ENCODE data around the gene FLYWCH2. TPM values are rescaled to one million over a fixed set of nuclear protein-coding genes. Genes with fewer than 3 reads are reported as not detected.
"Not testable (repeated sequence)": the region's sequence is repeated elsewhere in the genome, so short reads cannot be mapped to it uniquely, and the experiment has no call there.

The FLYWCH2 gene
- polyA plus RNA-seq, 4 donors, result 21.9 to 38.4 (median 27.9) TPM

DNA sequence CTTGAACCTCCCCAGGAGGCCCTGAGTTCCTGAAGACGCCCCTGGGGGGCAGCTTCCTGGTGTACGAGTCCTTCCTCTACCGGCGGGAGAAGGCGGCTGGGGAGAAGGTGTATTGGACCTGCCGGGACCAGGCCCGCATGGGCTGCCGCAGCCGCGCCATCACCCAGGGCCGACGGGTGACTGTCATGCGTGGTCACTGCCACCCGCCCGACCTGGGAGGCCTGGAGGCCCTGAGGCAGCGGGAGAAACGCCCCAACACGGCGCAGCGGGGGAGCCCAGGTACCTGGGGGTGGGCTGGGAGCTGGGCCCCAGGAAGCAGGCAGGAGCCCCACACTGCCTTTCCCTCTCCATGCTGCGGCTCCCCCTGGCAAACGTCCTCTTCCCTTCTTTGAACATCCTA lies 50.7 kb downstream of the FLYWCH2 start:
- DNase-seq (ENCODE audit: low read depth in 4 of 4, low spot score in 2 of 4), result no peak

DNA sequence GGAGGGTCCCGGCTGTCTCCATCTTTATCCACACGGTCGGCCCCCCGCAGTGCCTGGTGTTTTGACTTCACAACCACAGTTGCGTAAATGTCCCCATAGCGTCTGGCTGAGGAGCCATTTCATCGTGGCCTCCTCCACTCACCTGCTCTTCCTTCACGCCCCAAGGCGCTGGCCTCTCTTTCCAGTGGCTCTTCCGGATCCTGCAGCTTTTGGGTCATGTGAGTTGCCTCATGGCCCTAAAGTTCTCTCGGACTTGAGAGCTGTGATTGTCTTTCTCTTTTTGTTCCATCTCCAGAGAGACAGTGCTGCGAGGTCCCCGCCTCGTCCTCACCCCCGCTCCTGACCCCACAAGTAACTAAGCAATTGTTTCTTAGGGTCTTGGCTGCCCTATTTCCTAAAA lies 51.4 kb downstream of the FLYWCH2 start:
- DNase-seq (ENCODE audit: low read depth in 4 of 4, low spot score in 2 of 4), result no peak

DNA sequence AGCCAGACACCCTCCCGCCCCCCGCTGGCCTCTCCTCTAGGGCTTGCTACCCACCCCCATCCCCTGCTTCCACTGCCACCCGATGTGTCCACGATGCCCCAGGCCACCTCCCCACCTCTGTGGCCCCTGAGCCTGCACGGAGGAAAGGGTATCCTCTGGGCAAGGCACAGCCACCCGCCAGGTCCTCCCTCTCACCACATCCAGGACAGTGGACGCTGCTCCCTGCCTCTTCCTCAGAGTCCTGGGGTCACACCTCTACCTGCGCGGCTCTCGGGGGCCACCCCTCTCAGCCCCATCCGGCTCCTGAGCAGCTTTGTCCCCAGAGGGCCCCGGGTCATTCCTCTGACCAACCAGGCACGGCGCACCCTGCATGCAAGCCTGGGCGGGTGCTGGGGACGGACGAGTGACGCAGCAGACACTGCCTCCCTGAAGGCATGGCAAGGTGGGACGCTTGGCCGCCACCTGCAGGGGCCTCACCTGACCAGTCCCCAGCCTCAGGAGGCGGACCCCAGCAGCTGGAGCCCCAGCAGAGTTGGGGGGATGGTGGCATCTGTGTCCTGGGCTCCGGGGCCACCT lies 53.5 kb downstream of the FLYWCH2 start:
- no peak for DNase-seq (ENCODE audit: low read depth in 4 of 4, low spot score in 2 of 4)

DNA sequence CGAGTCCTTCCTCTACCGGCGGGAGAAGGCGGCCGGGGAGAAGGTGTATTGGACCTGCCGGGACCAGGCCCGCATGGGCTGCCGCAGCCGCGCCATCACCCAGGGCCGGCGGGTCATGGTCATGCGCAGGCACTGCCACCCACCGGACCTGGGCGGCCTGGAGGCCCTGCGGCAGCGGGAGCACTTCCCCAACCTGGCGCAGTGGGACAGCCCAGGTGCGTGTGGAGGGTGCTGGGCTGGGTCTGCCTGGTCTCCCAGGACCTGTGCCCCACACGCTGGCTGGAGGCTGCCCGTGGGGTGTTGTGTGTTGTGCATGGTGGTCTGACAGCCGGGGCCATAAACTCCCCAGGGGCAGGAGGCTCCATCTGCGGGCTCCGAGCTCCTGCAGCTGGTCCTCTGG lies 54.2 kb downstream of the FLYWCH2 start:
- DNase-seq (ENCODE audit: low read depth in 4 of 4, low spot score in 2 of 4), result no peak

DNA sequence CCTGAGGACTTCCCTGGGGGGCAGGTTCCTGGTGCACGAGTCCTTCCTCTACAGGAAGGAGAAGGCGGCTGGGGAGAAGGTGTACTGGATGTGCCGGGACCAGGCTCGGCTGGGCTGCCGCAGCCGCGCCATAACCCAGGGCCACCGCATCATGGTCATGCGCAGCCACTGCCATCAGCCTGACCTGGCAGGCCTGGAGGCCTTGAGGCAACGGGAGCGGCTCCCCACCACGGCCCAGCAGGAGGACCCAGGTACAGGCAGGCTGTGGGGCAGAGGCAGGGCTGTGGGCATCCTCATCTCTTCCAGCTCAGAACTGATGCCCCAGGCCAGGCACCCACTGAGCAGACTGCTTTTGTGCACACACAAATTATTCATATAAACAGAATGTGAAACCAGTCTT lies 55.2 kb downstream of the FLYWCH2 start:
- no peak for DNase-seq (ENCODE audit: low read depth in 4 of 4, low spot score in 2 of 4)

DNA sequence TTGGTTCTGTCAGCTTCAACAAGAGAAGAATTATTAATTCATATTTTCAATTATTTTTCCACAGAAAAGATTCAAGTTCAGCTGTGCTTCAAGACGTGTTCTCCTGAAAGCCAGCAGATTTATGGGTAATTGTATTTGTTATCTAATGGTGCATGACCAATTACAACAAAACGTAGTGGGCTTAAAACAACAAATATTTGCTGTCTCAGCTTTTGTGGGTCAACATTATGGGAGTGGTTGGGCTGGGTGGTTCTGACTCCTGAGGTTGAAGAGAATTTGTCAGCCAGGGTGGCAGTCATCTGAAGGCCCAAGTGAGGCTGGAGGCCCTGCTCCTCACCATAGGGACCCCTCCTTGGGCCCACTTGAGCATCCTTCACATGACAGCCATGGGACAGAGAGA lies 57.0 kb downstream of the FLYWCH2 start:
- DNase-seq (ENCODE audit: low read depth in 4 of 4, low spot score in 2 of 4), result no peak

DNA sequence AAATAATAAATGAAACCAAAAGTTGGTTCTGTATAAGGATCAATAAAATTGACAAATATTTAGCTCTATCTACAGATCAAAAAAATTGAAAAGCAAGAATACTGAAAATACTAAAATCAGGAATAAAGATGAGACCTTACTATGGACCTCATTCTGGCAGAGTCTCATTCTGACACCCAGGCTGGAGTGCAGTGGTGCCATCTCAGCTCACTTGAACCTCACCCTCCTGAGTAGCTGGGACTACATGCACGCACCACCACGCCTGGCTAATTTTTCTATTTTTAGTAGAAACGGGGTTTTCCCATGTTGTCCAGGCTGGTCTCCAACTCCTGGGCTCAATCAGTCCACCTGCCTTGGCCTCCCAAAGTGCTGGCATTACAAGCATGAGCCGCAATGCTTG lies 59.0 kb downstream of the FLYWCH2 start:
- DNase-seq (ENCODE audit: low read depth in 4 of 4, low spot score in 2 of 4), result no peak

DNA sequence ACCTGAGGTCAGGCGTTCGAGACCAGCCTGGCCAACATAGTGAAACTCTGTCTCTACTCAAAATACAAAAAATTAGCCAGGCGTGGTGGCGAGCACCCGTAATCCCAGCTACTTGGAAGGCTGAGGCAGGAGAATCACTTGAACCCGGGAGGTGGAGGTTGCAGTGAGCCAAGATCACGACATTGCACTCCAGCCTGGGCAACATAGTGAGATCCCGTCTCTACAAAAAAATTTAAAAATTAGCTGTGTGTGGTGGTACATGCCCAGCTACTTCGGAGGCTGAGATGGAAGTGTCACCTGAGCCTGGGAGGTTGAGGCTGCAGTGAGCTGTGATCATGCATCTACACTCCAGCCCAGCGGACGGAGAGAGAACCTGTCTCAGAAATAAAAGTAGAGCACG lies 60.7 kb downstream of the FLYWCH2 start:
- not testable (repeated sequence) for DNase-seq (ENCODE audit: low read depth in 4 of 4, low spot score in 2 of 4)

DNA sequence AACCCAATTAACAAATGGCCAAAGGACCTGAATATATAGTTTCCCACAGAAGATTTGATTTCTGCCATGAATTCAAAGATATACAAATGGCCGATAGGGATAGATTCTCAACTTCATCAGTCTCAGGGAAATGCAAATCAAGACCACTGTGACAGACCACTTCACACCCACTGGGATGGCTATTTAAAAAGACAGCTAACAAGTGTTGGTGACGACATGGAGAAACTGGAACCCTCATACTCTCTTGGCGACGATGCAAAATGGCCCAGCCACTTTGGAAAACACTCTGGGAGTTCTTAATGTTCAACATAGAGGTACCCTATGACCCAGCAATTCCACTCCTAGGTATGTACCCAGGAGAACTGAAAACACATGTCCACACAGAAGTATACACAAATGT lies 63.6 kb downstream of the FLYWCH2 start:
- no peak for DNase-seq (ENCODE audit: low read depth in 4 of 4, low spot score in 2 of 4)

Other genes starting within 250 kb of the FLYWCH2 start
- 10 to 100 TPM; 22.0 to 26.5 (median 23.4) TPM for gene KCTD5, start 200.7 kb upstream of the FLYWCH2 start, polyA plus RNA-seq (ENCODE audit: insufficient read length in 4 of 4)
- gene PRSS27, start 163.0 kb upstream of the FLYWCH2 start, polyA plus RNA-seq (ENCODE audit: insufficient read length in 4 of 4), result 1 to 10 TPM in 3 of 4 donors, under 1 TPM in 1; 0.92 to 2.5 (median 2.2) TPM
- gene SRRM2, start 130.6 kb upstream of the FLYWCH2 start, polyA plus RNA-seq (ENCODE audit: insufficient read length in 4 of 4), result 100 to 1,000 TPM; 392 to 919 (median 636) TPM
- 100 to 1,000 TPM; 205 to 367 (median 263) TPM for gene ELOB, start 105.9 kb upstream of the FLYWCH2 start, polyA plus RNA-seq (ENCODE audit: insufficient read length in 4 of 4)
- gene PRSS33, start 95.7 kb upstream of the FLYWCH2 start, polyA plus RNA-seq (ENCODE audit: insufficient read length in 4 of 4), result under 1 TPM in 3 of 4 donors, not detected in 1; 0.13 to 0.97 (median 0.46) TPM
- gene PRSS41, start 84.7 kb upstream of the FLYWCH2 start, polyA plus RNA-seq (ENCODE audit: insufficient read length in 4 of 4), result not detected
- gene PRSS21, start 66.0 kb upstream of the FLYWCH2 start, polyA plus RNA-seq (ENCODE audit: insufficient read length in 4 of 4), result not detected
- gene ZG16B, start 52.9 kb upstream of the FLYWCH2 start, polyA plus RNA-seq (ENCODE audit: insufficient read length in 4 of 4), result 1 to 10 TPM in 1 of 4 donors, under 1 TPM in 3; 0.19 to 1.2 (median 0.61) TPM
- 10 to 100 TPM in 1 of 4 donors, 1 to 10 TPM in 3; 6.3 to 16.6 (median 8.4) TPM for gene PRSS22, start 25.0 kb upstream of the FLYWCH2 start, polyA plus RNA-seq (ENCODE audit: insufficient read length in 4 of 4)
- 10 to 100 TPM; 19.3 to 40.9 (median 25.4) TPM for gene FLYWCH1, start 28.7 kb downstream of the FLYWCH2 start, polyA plus RNA-seq (ENCODE audit: insufficient read length in 4 of 4)
- gene KREMEN2, start 81.1 kb downstream of the FLYWCH2 start, polyA plus RNA-seq (ENCODE audit: insufficient read length in 4 of 4), result 1 to 10 TPM; 1.1 to 2.7 (median 2.3) TPM
- 10 to 100 TPM in 2 of 4 donors, 1 to 10 TPM in 2; 8.7 to 11.4 (median 9.9) TPM for gene PAQR4, start 86.1 kb downstream of the FLYWCH2 start, polyA plus RNA-seq (ENCODE audit: insufficient read length in 4 of 4)
- 10 to 100 TPM in 3 of 4 donors, 1 to 10 TPM in 1; 9.8 to 29.0 (median 20.1) TPM for gene PKMYT1, start 97.2 kb downstream of the FLYWCH2 start, polyA plus RNA-seq (ENCODE audit: insufficient read length in 4 of 4)
- gene CLDN9, start 129.7 kb downstream of the FLYWCH2 start, polyA plus RNA-seq (ENCODE audit: insufficient read length in 4 of 4), result 1 to 10 TPM; 2.2 to 4.8 (median 2.9) TPM
- 10 to 100 TPM; 32.8 to 39.4 (median 35.9) TPM for gene CLDN6, start 135.0 kb downstream of the FLYWCH2 start, polyA plus RNA-seq (ENCODE audit: insufficient read length in 4 of 4)
- gene TNFRSF12A, start 137.2 kb downstream of the FLYWCH2 start, polyA plus RNA-seq (ENCODE audit: insufficient read length in 4 of 4), result 10 to 100 TPM; 10.1 to 23.1 (median 16.9) TPM
- 10 to 100 TPM; 54.2 to 86.5 (median 68.9) TPM for gene HCFC1R1, start 140.7 kb downstream of the FLYWCH2 start, polyA plus RNA-seq (ENCODE audit: insufficient read length in 4 of 4)
- gene THOC6, start 140.8 kb downstream of the FLYWCH2 start, polyA plus RNA-seq (ENCODE audit: insufficient read length in 4 of 4), result 10 to 100 TPM; 28.5 to 36.4 (median 33.1) TPM
- 1 to 10 TPM; 1.5 to 6.9 (median 2.5) TPM for gene BICDL2, start 153.7 kb downstream of the FLYWCH2 start, polyA plus RNA-seq (ENCODE audit: insufficient read length in 4 of 4)
- gene MMP25, start 163.3 kb downstream of the FLYWCH2 start, polyA plus RNA-seq (ENCODE audit: insufficient read length in 4 of 4), result 1 to 10 TPM in 2 of 4 donors, under 1 TPM in 2; 0.51 to 3.2 (median 1.2) TPM
- gene IL32, start 182.4 kb downstream of the FLYWCH2 start, polyA plus RNA-seq (ENCODE audit: insufficient read length in 4 of 4), result 10 to 100 TPM; 28.2 to 40.2 (median 32.9) TPM
- gene ZSCAN10, start 216.1 kb downstream of the FLYWCH2 start, polyA plus RNA-seq (ENCODE audit: insufficient read length in 4 of 4), result under 1 TPM; 0.18 to 0.49 (median 0.20) TPM
- 10 to 100 TPM; 15.7 to 22.6 (median 17.8) TPM for gene ZNF205, start 229.4 kb downstream of the FLYWCH2 start, polyA plus RNA-seq (ENCODE audit: insufficient read length in 4 of 4)